HG03521 (cell line): ENCODE results near the gene PFKP.
"Not testable (repeated sequence)": the region's sequence is repeated elsewhere in the genome, so short reads cannot be mapped to it uniquely, and the experiment has no call there.

ENCODE experiments used
- ATAC-seq: cut with Tn5 transposase; IDR thresholded peaks from one replicate; pipeline ENCODE4 v1.9.1; 2021; ENCODE audit warnings: mild to moderate bottlenecking, moderate library complexity; ENCODE audit not compliant: unreplicated experiment

The PFKP gene

DNA sequence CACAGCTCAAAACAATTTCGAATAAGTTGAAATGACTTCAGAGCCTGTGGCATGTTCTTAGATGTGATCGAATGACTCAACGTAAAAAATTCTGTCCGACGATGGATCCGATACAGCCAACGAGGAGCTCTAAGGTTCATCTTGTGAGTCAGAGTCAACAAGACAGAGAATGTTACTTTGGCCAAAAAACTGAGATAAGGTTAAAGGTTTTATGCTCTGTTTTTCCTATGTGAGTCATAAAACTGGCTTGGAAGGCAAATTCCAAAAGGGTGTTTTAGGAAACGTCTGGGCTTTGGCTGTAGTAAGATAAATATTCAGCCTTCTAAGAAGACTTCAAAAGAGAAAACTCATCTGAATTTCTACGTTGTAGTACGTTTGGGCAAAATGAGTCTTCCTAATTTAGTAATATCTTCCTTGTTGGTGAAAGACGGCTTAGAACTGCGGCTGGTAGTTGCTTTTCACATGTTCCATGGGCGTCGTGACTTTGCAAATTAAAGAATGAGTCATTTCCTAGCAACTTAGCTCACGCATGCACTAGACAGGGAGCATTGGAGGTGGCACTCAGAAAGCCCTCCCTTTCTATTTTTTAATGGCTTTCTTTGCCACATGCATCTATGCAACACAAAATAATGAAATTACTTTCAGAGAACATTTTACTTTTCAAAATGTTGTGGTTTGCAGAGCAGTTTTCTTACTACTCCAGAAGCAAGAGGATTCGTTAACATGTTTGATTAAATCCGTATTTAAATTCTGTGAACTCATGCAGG, 28.2 kb downstream of the PFKP start:
- no peak for ATAC-seq

DNA sequence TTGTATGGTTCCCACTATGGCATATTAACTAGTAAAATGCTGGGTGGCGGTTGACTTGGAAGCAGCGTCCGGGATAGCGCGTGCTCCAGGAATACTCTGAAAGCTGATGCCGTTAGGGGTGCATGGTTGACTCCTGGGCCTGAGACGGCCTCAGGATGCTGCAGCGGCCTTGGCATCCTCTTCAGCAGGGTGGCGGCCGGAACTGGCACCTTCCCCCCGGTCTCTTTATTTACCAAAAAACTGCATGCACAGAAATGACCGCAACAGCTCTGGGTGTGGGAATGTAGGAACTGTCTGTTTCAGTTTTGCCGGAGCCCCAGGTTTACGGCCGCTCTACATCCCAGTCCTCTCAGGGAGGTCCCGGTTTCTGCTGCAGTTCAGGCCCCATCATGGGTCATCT, 28.8 kb downstream of the PFKP start:
- no peak for ATAC-seq

GRCh38 chr10:3097160-3097559, 29.8 kb downstream of the PFKP start:
- ATAC-seq, result no peak

- ATAC-seq, result no peak
These were observed 31.3 kb downstream of the PFKP start for GRCh38 chr10:3098689-3099088.

DNA sequence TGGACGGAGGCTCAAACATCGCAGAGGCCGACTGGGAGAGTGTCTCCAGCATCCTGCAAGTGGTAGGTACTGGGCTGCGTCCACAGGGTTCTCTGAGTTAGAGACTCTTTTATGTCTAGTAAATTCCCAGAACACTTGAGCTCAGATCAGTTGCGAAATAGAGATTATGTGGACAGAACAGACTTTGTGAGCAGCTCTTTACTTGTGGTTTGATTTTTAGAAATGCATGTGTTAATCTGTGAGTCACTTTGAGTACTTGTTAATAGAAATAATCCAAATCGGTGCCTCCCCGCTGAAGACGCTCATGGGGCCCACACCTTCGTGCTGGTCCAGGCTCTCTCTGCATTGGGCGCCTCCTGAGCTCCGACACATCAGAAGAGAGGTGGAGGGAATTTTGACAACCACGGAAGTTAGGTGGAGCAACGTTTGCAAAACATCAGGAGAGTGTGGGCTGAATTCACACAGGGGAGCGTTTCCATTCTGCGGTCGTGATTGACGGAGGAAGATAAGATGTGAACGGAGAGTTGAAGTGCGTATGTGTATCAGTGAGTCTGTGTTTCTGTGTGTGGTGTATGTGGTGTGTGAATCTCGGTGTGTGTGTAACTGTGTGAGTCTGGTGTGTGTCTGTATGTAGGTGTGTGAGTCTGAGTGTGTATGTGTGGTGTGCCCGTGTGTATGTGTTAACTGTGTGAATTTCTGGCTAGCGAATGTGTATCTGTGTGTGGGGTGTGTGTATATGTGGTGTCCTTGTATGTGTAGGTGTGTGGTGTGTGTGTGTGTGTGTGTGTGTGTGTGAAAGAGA, 32.1 kb downstream of the PFKP start:
- ATAC-seq, result no peak

- no peak for ATAC-seq
These were observed 32.9 kb downstream of the PFKP start for GRCh38 chr10:3100093-3100792.

GRCh38 chr10:3100856-3101640, 33.7 kb downstream of the PFKP start:
- no peak for ATAC-seq

DNA sequence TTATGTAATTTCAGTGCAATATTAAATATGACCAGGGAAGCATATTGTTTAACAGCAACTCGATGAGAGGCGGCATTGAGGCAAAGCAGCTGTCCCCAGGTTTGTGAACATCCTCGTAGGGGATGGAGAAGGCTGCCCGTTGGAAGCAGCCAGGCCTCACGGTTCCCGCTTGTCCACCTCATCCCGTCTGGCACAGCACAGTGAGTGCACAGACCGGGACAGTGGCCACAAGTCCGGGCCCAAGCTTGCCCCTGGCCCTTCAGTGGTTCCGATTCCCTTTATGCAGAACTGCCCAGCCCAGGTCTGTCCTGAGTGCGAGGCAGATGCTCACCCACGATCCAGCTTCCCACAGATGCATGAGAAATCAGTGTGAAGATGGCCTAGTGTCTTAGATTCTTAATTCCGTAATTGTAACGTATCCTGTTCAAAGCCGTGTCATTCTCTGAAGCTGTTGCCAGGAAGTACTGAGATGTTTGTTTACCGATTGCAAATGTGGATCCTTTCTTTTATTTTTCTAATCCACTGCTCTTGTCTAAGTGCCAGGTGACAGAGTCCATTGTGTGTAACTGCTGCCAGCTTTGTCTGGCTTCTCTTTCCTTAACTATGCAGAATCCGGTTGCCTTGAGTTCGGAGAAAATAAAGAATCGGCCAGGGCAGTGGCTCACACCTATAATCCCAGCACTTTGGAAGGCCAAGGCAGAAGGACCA, 35.5 kb downstream of the PFKP start:
- no peak for ATAC-seq

- no peak for ATAC-seq
These were observed 36.3 kb downstream of the PFKP start for GRCh38 chr10:3103646-3104045.

- ATAC-seq, result no peak
These were observed 37.0 kb downstream of the PFKP start for GRCh38 chr10:3104251-3104918.

DNA sequence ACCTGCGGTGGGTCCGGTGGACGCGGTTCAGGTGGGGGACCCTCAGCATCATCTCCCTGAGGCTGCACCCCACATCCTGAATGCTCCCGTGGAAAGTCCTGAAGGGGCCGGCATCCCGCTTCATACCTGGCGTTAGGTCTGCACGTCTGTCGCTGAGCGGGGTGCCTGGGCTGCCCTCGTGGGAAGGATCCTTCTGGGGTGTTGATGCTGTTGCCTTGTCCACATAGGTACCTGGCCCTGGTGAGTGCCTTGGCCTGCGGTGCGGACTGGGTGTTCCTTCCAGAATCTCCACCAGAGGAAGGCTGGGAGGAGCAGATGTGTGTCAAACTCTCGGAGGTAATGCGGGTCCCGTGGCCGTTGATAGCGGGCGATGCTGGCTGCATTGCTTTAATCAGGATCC, 37.8 kb downstream of the PFKP start:
- no peak for ATAC-seq

DNA sequence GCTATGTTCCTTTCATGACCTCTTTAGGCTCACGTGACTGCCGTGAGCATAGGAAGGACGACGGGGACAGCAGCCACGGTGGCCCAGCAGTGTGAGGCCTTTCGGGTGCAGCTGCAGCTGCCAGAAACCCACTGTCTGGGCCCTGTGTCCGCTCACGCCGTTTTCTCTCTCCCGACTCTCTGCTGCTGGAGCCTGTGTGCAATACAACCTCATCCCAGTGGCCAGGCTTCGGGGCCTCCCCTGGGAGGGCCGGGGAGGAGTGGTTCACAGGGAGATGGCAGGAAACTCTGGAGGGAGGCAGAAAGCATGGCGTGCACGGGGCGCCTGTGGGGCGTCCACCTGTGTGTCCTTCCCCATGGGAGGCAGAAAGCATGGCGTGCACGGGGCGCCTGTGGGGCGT, 38.6 kb downstream of the PFKP start:
- ATAC-seq, result no peak

GRCh38 chr10:3106328-3106727, 39.0 kb downstream of the PFKP start:
- ATAC-seq, result not testable (repeated sequence)

DNA sequence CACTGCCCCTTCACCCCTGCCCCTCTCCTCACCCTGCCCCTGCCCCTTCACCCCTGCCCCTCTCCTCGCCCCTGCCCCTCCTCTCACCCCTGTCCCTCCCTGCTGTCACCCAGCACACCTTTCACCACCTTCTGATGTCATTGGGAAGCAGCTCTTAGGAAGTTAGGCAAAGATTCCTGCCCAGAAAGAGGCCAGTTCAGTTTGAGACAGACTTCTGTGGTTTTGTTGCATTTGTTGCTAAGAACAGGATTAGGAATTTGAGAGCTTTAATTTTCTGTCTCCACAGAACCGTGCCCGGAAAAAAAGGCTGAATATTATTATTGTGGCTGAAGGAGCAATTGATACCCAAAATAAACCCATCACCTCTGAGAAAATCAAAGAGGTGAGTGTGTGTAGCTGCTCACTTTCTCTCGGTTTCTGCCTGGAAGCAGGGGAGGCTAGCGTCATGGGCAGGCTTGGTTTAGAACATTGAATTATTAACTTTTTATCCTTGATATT, 39.6 kb downstream of the PFKP start:
- ATAC-seq, result no peak

- no peak for ATAC-seq
These were observed 40.1 kb downstream of the PFKP start for GRCh38 chr10:3107426-3107961.

GRCh38 chr10:3108033-3108432, 40.7 kb downstream of the PFKP start:
- ATAC-seq, result no peak

DNA sequence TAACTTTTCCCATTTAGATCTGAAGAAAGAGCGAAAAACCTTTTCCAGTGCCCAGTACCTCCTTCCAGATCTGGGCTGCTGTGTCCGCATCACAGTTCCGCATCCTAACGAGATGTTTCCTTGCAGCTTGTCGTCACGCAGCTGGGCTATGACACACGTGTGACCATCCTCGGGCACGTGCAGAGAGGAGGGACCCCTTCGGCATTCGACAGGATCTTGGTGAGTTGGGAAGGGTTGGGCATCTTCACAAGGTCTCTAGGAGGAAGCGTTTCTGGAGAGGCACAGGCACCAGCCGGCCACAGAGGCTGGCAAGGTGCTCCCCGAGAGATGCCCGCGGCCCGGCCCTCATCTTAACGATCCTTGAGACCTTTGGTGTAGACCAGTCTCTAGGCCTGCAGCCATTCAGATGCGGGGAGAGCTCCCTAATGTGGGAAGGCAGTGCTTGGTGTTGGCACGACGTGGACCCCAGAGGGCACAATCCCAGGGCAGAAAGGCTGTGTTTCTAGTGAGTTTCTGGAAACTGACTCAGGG, 41.3 kb downstream of the PFKP start:
- ATAC-seq, result no peak

DNA sequence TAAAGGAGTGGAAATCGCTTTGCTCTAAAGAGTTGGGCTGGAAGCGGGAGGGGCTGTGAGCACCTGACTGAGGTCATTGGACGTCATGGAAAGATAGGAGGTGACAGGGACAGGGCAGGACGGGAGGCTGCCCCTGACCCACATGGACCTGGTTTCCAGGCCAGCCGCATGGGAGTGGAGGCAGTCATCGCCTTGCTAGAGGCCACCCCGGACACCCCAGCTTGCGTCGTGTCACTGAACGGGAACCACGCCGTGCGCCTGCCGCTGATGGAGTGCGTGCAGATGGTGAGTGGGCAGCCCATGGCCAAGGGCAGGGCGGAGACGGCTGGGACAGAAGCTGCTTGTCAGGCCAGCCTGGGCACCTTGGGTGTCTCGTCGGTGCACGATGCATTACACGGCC, 41.8 kb downstream of the PFKP start:
- no peak for ATAC-seq

GRCh38 chr10:3109633-3110032, 42.3 kb downstream of the PFKP start:
- ATAC-seq, result no peak
